Measurements from ENCODE around the gene LIMA1.

The LIMA1 gene

GRCh38 chr12:50214018-50214417 is 69.3 kb downstream of the LIMA1 start:
- DNase-seq: no peak

- DNase-seq: no peak
Observed at GRCh38 chr12:50213439-50213838, 69.9 kb downstream of the LIMA1 start.

GRCh38 chr12:50212071-50212467 is 71.3 kb downstream of the LIMA1 start:
- no peak for DNase-seq

- DNase-seq: no peak
Observed at GRCh38 chr12:50211392-50212070, 71.8 kb downstream of the LIMA1 start.

GRCh38 chr12:50207424-50207823 is 75.9 kb downstream of the LIMA1 start:
- DNase-seq: no peak

GRCh38 chr12:50205648-50206047 is 77.7 kb downstream of the LIMA1 start:
- DNase-seq: no peak

- no peak for DNase-seq
Observed at GRCh38 chr12:50203691-50204090, 79.6 kb downstream of the LIMA1 start.

GRCh38 chr12:50201987-50202521 is 81.3 kb downstream of the LIMA1 start:
- DNase-seq: no peak

- DNase-seq: no peak
Observed at GRCh38 chr12:50200552-50201273, 82.6 kb downstream of the LIMA1 start.

GRCh38 chr12:50198829-50199228 is 84.5 kb downstream of the LIMA1 start:
- no peak for DNase-seq

- no peak for DNase-seq
Observed at GRCh38 chr12:50197297-50197727, 86.0 kb downstream of the LIMA1 start.

- DNase-seq: no peak
Observed at GRCh38 chr12:50196537-50196936, 86.8 kb downstream of the LIMA1 start.

GRCh38 chr12:50195832-50196231 is 87.5 kb downstream of the LIMA1 start:
- no peak for DNase-seq

- no peak for DNase-seq
Observed at GRCh38 chr12:50192908-50193307, 90.4 kb downstream of the LIMA1 start.

- DNase-seq: no peak
Observed at GRCh38 chr12:50192236-50192635, 91.1 kb downstream of the LIMA1 start.

- no peak for DNase-seq
Observed at GRCh38 chr12:50190859-50191258, 92.5 kb downstream of the LIMA1 start.

- no peak for DNase-seq
Observed at GRCh38 chr12:50188875-50189575, 94.3 kb downstream of the LIMA1 start.

GRCh38 chr12:50188241-50188781 is 95.0 kb downstream of the LIMA1 start:
- DNase-seq: no peak

- DNase-seq: no peak
Observed at GRCh38 chr12:50187084-50187900, 96.0 kb downstream of the LIMA1 start.

- DNase-seq: no peak
Observed at GRCh38 chr12:50186681-50187080, 96.6 kb downstream of the LIMA1 start.

- no peak for DNase-seq
Observed at GRCh38 chr12:50185970-50186663, 97.2 kb downstream of the LIMA1 start.

Data from SHP77 treated with DMSO at 0.1 percent for 48 hours (cell line).